Measurements from ENCODE around the gene PDCD1. TPM values are rescaled to one million over a fixed set of nuclear protein-coding genes. Genes with fewer than 3 reads are reported as not detected.
"Not testable (repeated sequence)": the region's sequence is repeated elsewhere in the genome, so short reads cannot be mapped to it uniquely, and the experiment has no call there.

The PDCD1 gene
- total RNA-seq, 2 experiments from 2014 or later = 2.4 to 2.5 TPM

- ChIA-PET POLR2A (interaction anchor here (0.7 kb wide), 1 partner anchor 107 kb away, joined by 4 read pairs; the partner anchor contains the start of gene D2HGDH), CTCF (interaction anchor here (1.8 kb wide), 1 partner anchor 15 kb away, joined by 5 read pairs; no protein-coding TSS in a partner anchor)
- no peak overlapping the region for H3K4me3 Mint-ChIP-seq
- H3K27ac Mint-ChIP-seq = no peak overlapping the region
- H3K9me3 Mint-ChIP-seq (ENCODE audit: insufficient read depth) = no peaks in the 10 kb centered on the region
- ATAC-seq (no peak), DNase-seq (no peak)
- peaks cover 33% of the 10 kb centered on the region for H3K4me1 Mint-ChIP-seq (ENCODE audit: low read depth)
- H3K27me3 Mint-ChIP-seq (ENCODE audit: low read depth) = peaks cover 34% of the 10 kb centered on the region
- H3K36me3 Mint-ChIP-seq (ENCODE audit: low read depth) = no peaks in the 10 kb centered on the region
These were observed 17.3 kb downstream of the PDCD1 start for GRCh38 chr2:241841181-241842066.

GRCh38 chr2:241837197-241837965 lies 21.3 kb downstream of the PDCD1 start:
- Mint-ChIP-seq H3K36me3 (ENCODE audit: low read depth) (no peaks in the 10 kb centered on the region), H3K9me3 (ENCODE audit: insufficient read depth) (no peaks in the 10 kb centered on the region), H3K4me3 (no peak overlapping the region), H3K27ac (no peak overlapping the region), H3K27me3 (ENCODE audit: low read depth) (peaks cover 46% of the 10 kb centered on the region), H3K4me1 (ENCODE audit: low read depth) (peaks cover 16% of the 10 kb centered on the region)
- CTCF ChIA-PET = interaction anchor here (1.0 kb wide), 1 partner anchor 41 kb away, joined by 4 read pairs; no protein-coding TSS in a partner anchor
- ATAC-seq (no peak), DNase-seq (no peak)
- POLR2A ChIA-PET = no interaction called here

- Mint-ChIP-seq H3K27me3 (ENCODE audit: low read depth) (peaks cover 52% of the 10 kb centered on the region), H3K9me3 (ENCODE audit: insufficient read depth) (no peaks in the 10 kb centered on the region), H3K27ac (no peak overlapping the region), H3K4me3 (no peak overlapping the region), H3K4me1 (ENCODE audit: low read depth) (peaks cover 16% of the 10 kb centered on the region), H3K36me3 (ENCODE audit: low read depth) (no peaks in the 10 kb centered on the region)
- ATAC-seq = no peak
- DNase-seq = no peak
- POLR2A ChIA-PET = no interaction called here
- CTCF ChIA-PET = no interaction called here
These were observed 22.4 kb downstream of the PDCD1 start for GRCh38 chr2:241836292-241836691.

GRCh38 chr2:241835611-241836010 lies 23.1 kb downstream of the PDCD1 start:
- POLR2A ChIA-PET = no interaction called here
- no peak for DNase-seq
- H3K36me3 Mint-ChIP-seq (ENCODE audit: low read depth) = no peaks in the 10 kb centered on the region
- peaks cover 5% of the 10 kb centered on the region for H3K9me3 Mint-ChIP-seq (ENCODE audit: insufficient read depth)
- H3K4me3 Mint-ChIP-seq = no peak overlapping the region
- CTCF ChIA-PET = no interaction called here
- no peak overlapping the region for H3K27ac Mint-ChIP-seq
- ATAC-seq = no peak
- peaks cover 55% of the 10 kb centered on the region for H3K27me3 Mint-ChIP-seq (ENCODE audit: low read depth)
- peaks cover 16% of the 10 kb centered on the region for H3K4me1 Mint-ChIP-seq (ENCODE audit: low read depth)

GRCh38 chr2:241834527-241835210 lies 24.0 kb downstream of the PDCD1 start:
- CTCF ChIA-PET = interaction anchor here (0.7 to 1.2 kb wide), 2 partner anchors 8 to 34 kb away, joined by 4 read pairs; no protein-coding TSS in a partner anchor
- Mint-ChIP-seq H3K36me3 (ENCODE audit: low read depth) (no peaks in the 10 kb centered on the region), H3K9me3 (ENCODE audit: insufficient read depth) (peaks cover 5% of the 10 kb centered on the region), H3K27me3 (ENCODE audit: low read depth) (peaks cover 55% of the 10 kb centered on the region), H3K4me3 (no peak overlapping the region), H3K27ac (no peak overlapping the region), H3K4me1 (ENCODE audit: low read depth) (peaks cover 16% of the 10 kb centered on the region)
- POLR2A ChIA-PET = no interaction called here
- ATAC-seq = no peak
- DNase-seq = no peak

- not testable (repeated sequence) for H3K36me3 Mint-ChIP-seq (ENCODE audit: low read depth)
These were observed 24.8 kb downstream of the PDCD1 start for GRCh38 chr2:241833756-241834526.

GRCh38 chr2:241833101-241833663 lies 25.5 kb downstream of the PDCD1 start:
- Mint-ChIP-seq H3K4me1 (ENCODE audit: low read depth) (peaks cover 14% of the 10 kb centered on the region), H3K27me3 (ENCODE audit: low read depth) (peaks cover 48% of the 10 kb centered on the region), H3K36me3 (ENCODE audit: low read depth) (no peaks in the 10 kb centered on the region), H3K9me3 (ENCODE audit: insufficient read depth) (peaks cover 8% of the 10 kb centered on the region), H3K27ac (no peak overlapping the region), H3K4me3 (no peak overlapping the region)
- ChIA-PET POLR2A (no interaction called here), CTCF (no interaction called here)
- ATAC-seq (no peak), DNase-seq (no peak)

More at GRCh38 chr2:241833756-241834526, 24.8 kb downstream of the PDCD1 start:
- DNase-seq; H3K27ac Mint-ChIP-seq; H3K9me3 Mint-ChIP-seq (ENCODE audit: insufficient read depth); POLR2A ChIA-PET; ATAC-seq; H3K4me3 Mint-ChIP-seq: not testable (repeated sequence)
- peaks cover 52% of the 10 kb centered on the region for H3K27me3 Mint-ChIP-seq (ENCODE audit: low read depth)
- H3K4me1 Mint-ChIP-seq (ENCODE audit: low read depth) = peaks cover 16% of the 10 kb centered on the region
- CTCF ChIA-PET = interaction anchor here (0.7 to 1.2 kb wide), 2 partner anchors 8 to 35 kb away, joined by 4 read pairs; no protein-coding TSS in a partner anchor

- DNase-seq = no peak
- Mint-ChIP-seq H3K4me3 (no peak overlapping the region), H3K36me3 (ENCODE audit: low read depth) (peaks cover 6% of the 10 kb centered on the region), H3K9me3 (ENCODE audit: insufficient read depth) (peaks cover 24% of the 10 kb centered on the region), H3K27ac (no peak overlapping the region), H3K27me3 (ENCODE audit: low read depth) (peaks cover 25% of the 10 kb centered on the region), H3K4me1 (ENCODE audit: low read depth) (peaks cover 17% of the 10 kb centered on the region)
- ChIA-PET CTCF (no interaction called here), POLR2A (no interaction called here)
- ATAC-seq = no peak
These were observed 31.3 kb downstream of the PDCD1 start for GRCh38 chr2:241827394-241827793.

GRCh38 chr2:241823531-241824437 lies 34.9 kb downstream of the PDCD1 start:
- POLR2A ChIA-PET = not testable (repeated sequence)

GRCh38 chr2:241822264-241822623 lies 36.5 kb downstream of the PDCD1 start:
- Mint-ChIP-seq H3K36me3 (ENCODE audit: low read depth) (peaks cover 6% of the 10 kb centered on the region), H3K27me3 (ENCODE audit: low read depth) (peaks cover 8% of the 10 kb centered on the region), H3K4me3 (no peak overlapping the region), H3K4me1 (ENCODE audit: low read depth) (peaks cover 25% of the 10 kb centered on the region), H3K9me3 (ENCODE audit: insufficient read depth) (peaks cover 8% of the 10 kb centered on the region), H3K27ac (no peak overlapping the region)
- ATAC-seq = no peak
- ChIA-PET POLR2A (no interaction called here), CTCF (no interaction called here)
- no peak for DNase-seq

More at GRCh38 chr2:241823531-241824437, 34.9 kb downstream of the PDCD1 start:
- ATAC-seq; DNase-seq; H3K4me3 Mint-ChIP-seq; H3K36me3 Mint-ChIP-seq (ENCODE audit: low read depth); CTCF ChIA-PET; H3K27me3 Mint-ChIP-seq (ENCODE audit: low read depth): not testable (repeated sequence)
- H3K4me1 Mint-ChIP-seq (ENCODE audit: low read depth) = peaks cover 25% of the 10 kb centered on the region
- peaks cover 19% of the 10 kb centered on the region for H3K9me3 Mint-ChIP-seq (ENCODE audit: insufficient read depth)
- H3K27ac Mint-ChIP-seq = peak overlapping the region; percentile 37
